Hepatocyte (in vitro differentiated cells): ENCODE results near the gene TAS2R40.

ENCODE experiments used
- CTCF ChIP-seq: fragments of 200-600 bp; sonication (generic); IDR thresholded peaks from 2 replicates; pipeline ENCODE4 v1.5.1; 2016; ENCODE audit warnings: antibody characterized with exemption, mild to moderate bottlenecking; ENCODE audit not compliant: poor library complexity
- EZH2 ChIP-seq: fragments of 200-600 bp; sonication (generic); IDR thresholded peaks from 2 replicates; pipeline ENCODE4 v1.6.1; 2016; ENCODE audit warnings: antibody characterized with exemption, mild to moderate bottlenecking, borderline replicate concordance

GRCh38 chr7:143183024-143183423 is 38.8 kb upstream of the TAS2R40 start, which contains the start of gene TAS2R39:
- no peak for TF ChIP-seq EZH2
- TF ChIP-seq CTCF: no peak
